ENCODE measurements around the gene GAPDH.

GRCh38 chr12:6530576-6531260, 3.6 kb upstream of the GAPDH start:
- TF ChIP-seq CTCF (IDR thresholded peaks at IDR 0.05) (no peak), RCOR1 (IDR thresholded peaks at IDR 0.05; ENCODE audit: low read length) (no peak), USF2 (IDR thresholded peaks at IDR 0.05; ENCODE audit: borderline replicate concordance, low read depth, low read length) (no peak), SIN3A (IDR thresholded peaks at IDR 0.05; ENCODE audit: borderline replicate concordance, low read depth, low read length) (no peak), ZBTB33 (IDR thresholded peaks at IDR 0.05; ENCODE audit: borderline replicate concordance, low read depth) (no peak), MXI1 (IDR thresholded peaks at IDR 0.05; ENCODE audit: low read depth, low read length) (no peak), FOXJ3 (CRISPR knock-in tag; IDR thresholded peaks at IDR 0.05) (no peak), TAF1 (IDR thresholded peaks at IDR 0.05; ENCODE audit: borderline replicate concordance, low read depth, low read length) (no peak), MAX (IDR thresholded peaks at IDR 0.05; ENCODE audit: low read depth) (no peak), EZH2phosphoT487 (IDR thresholded peaks at IDR 0.05; ENCODE audit: borderline replicate concordance, low read depth) (no peak)
